Measurements from ENCODE around the gene PDSS2. TPM values are rescaled to one million over a fixed set of nuclear protein-coding genes. Genes with fewer than 3 reads are reported as not detected.

The PDSS2 gene
- total and polyA plus RNA-seq, 2 of the 4 experiments (the other 2 are of a cell fraction): 8.6 to 9.2 TPM

DNA sequence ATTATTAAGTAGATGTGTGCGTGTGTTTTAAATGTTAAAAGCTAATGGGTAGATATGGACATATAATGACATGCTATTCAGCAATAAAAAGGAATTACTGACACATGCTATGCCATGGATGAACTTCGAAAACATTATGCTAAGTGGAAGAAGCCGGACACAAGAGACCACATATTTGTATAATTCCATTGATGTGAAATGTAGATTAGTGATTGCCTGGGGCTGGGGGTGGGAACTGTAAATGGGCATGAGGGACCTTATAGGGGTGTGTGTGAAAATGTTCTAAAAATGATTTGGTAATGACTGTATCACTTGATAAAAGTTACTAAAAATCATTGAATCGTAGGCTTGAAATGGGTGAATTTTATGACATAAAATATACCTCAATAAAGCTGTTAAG is 239.5 kb downstream of the PDSS2 start:
- H3K56ac ChIP-seq (ENCODE audit: extremely low read depth, insufficient read depth, low read length): no peak overlapping the region
- no peak overlapping the region for H2BK15ac ChIP-seq (ENCODE audit: low read depth, low read length)
- H3K4ac ChIP-seq (ENCODE audit: low read depth, low read length): no peak overlapping the region
- no peak overlapping the region for H2AK5ac ChIP-seq (ENCODE audit: low read depth, low read length)
- H4K20me1 ChIP-seq (ENCODE audit: insufficient read depth, low read length): no peaks in the 10 kb centered on the region
- H3K23ac ChIP-seq (ENCODE audit: low read depth, low read length): no peak overlapping the region
- dilution Hi-C loops (cut with HindIII; ENCODE audit: low sequenced_read_pairs, unreplicated experiment) (no loop called here), intact Hi-C loops (cut with micrococcal nuclease) (no loop called here), in situ Hi-C loops (cut with MboI; ENCODE audit: low sequenced_read_pairs) (no loop called here)
- no peaks in the 10 kb centered on the region for H3K27me3 ChIP-seq (ENCODE audit: control insufficient read depth, insufficient read depth, low read length)
- no peak overlapping the region for H4K5ac ChIP-seq (ENCODE audit: low read depth, low read length)
- POLR2A ChIA-PET (ENCODE audit: unreplicated experiment): no interaction called here
- no peak overlapping the region for H3K27ac ChIP-seq (ENCODE audit: insufficient read depth, low read length)
- no peak overlapping the region for H2BK20ac ChIP-seq (ENCODE audit: low read depth, low read length)
- H2AFZ ChIP-seq (replicated peaks; ENCODE audit: low read length, poor library complexity): no peak overlapping the region
- no peak overlapping the region for H3K4me2 ChIP-seq (ENCODE audit: low read depth, low read length)
- DNase-seq (no peak), ATAC-seq (ENCODE audit: low read depth) (no peak)
- H3K36me3 ChIP-seq (ENCODE audit: control insufficient read depth, insufficient read depth, low read length): peaks cover 1% of the 10 kb centered on the region; the same call in 1 of the 2 replicates
- no peaks in the 10 kb centered on the region for H3K9me3 ChIP-seq (ENCODE audit: control insufficient read depth, insufficient read depth, low read length)
- CTCF ChIA-PET: no interaction called here
- no peaks in the 10 kb centered on the region for H3K9me1 ChIP-seq (ENCODE audit: insufficient read depth, low read length)
- TF ChIP-seq, protein P1, sequence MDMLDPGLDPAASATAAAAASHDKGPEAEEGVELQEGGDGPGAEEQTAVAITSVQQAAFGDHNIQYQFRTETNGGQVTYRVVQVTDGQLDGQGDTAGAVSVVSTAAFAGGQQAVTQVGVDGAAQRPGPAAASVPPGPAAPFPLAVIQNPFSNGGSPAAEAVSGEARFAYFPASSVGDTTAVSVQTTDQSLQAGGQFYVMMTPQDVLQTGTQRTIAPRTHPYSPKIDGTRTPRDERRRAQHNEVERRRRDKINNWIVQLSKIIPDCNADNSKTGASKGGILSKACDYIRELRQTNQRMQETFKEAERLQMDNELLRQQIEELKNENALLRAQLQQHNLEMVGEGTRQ (IDR thresholded peaks at IDR 0.05; ENCODE audit: low read depth, low read length): no peak
- no peak for TF ChIP-seq RCOR1 (IDR thresholded peaks at IDR 0.05; ENCODE audit: insufficient replicate concordance, low read length)
- H3K18ac ChIP-seq (ENCODE audit: low read depth, low read length): no peak overlapping the region
- 100% methylated on average over 1 of the region's 4 CpGs; no CpG with 5 or more reads in 1 of the 2 experiments for WGBS, 2 experiments (ENCODE audit: extremely low coverage in 2 of 2, insufficient read length in 1 of 2)
- no peak overlapping the region for H3K4me3 ChIP-seq (ENCODE audit: insufficient read depth, low read depth, low read length)
- no peak overlapping the region for H2BK5ac ChIP-seq (ENCODE audit: low read depth, low read length, poor library complexity, severe bottlenecking)
- BruUV-seq (replicated peaks): no TSS peak
- H2AK9ac ChIP-seq (replicated peaks; ENCODE audit: low read depth, low read length, poor library complexity): no peak overlapping the region
- no peak overlapping the region for H2BK120ac ChIP-seq (ENCODE audit: low read depth, low read length)
- H3K79me1 ChIP-seq (ENCODE audit: low read depth in 1 of 2, low read length in 2 of 2): no peaks in the 10 kb centered on the region
- H3K4me1 ChIP-seq (ENCODE audit: control insufficient read depth, insufficient read depth, low read length): no peaks in the 10 kb centered on the region
- H3K9ac ChIP-seq (ENCODE audit: low read depth, low read length): no peak overlapping the region
- no peak overlapping the region for H4K8ac ChIP-seq (ENCODE audit: low read depth in 2 of 2, low read length in 2 of 2)
- no peak overlapping the region for H4K91ac ChIP-seq (ENCODE audit: insufficient read depth, low read depth, low read length)
- no peak overlapping the region for H3K14ac ChIP-seq (replicated peaks; ENCODE audit: low read depth, low read length)

Data from IMR-90 (cell line).